GM12865 (cell line): ENCODE data around the gene IGFBP6.
A peak's percentile ranks its signal among the peaks of the same experiment; 100 is the strongest.

Experiments
- DNase-seq: peaks from one replicate; pipeline ENCODE4 v3.0.0; 2010; ENCODE audit warnings: low read depth
- H3K4me3 ChIP-seq: 2 replicates; pipeline ENCODE4 v1.5.1; 2011; ENCODE audit warnings: mild to moderate bottlenecking, low read depth, low read length, control low read depth
- CTCF ChIP-seq: IDR thresholded peaks from 2 replicates; pipeline ENCODE4 v1.5.1; 2011; ENCODE audit warnings: low read length, control low read depth, low read depth, inconsistent platforms; ENCODE audit not compliant: insufficient read depth; ENCODE audit errors: missing control alignments

The IGFBP6 gene

GRCh38 chr12:53096759-53097158 lies 708 bp upstream of the IGFBP6 start:
- no peak for TF ChIP-seq CTCF
- H3K4me3 ChIP-seq: no peak overlapping the region
- no peak for DNase-seq

GRCh38 chr12:53097207-53097563 lies 282 bp upstream of the IGFBP6 start:
- TF ChIP-seq CTCF: no peak
- no peak for DNase-seq
- peak overlapping the region; percentile 48; the same call in 1 of the 2 replicates for H3K4me3 ChIP-seq

GRCh38 chr12:53098354-53098981 lies 1.0 kb downstream of the IGFBP6 start:
- DNase-seq: no peak
- TF ChIP-seq CTCF: no peak
- H3K4me3 ChIP-seq: peak overlapping the region; percentile 48

GRCh38 chr12:53099071-53099882 lies 1.8 kb downstream of the IGFBP6 start:
- TF ChIP-seq CTCF: peak; percentile 90
- no peak overlapping the region for H3K4me3 ChIP-seq
- DNase-seq: peak; percentile 83

GRCh38 chr12:53100466-53101151 lies 3.1 kb downstream of the IGFBP6 start:
- no peak for TF ChIP-seq CTCF
- H3K4me3 ChIP-seq: no peak overlapping the region
- no peak for DNase-seq

GRCh38 chr12:53101266-53101665 lies 3.8 kb downstream of the IGFBP6 start:
- no peak for DNase-seq
- TF ChIP-seq CTCF: no peak
- H3K4me3 ChIP-seq: no peak overlapping the region
